ENCODE data around the gene LDAH. TPM values are rescaled to one million over a fixed set of nuclear protein-coding genes. Genes with fewer than 3 reads are reported as not detected.

LDAH gene
- total RNA-seq, 1 experiment from 2014 or later = 15.2 TPM

DNA sequence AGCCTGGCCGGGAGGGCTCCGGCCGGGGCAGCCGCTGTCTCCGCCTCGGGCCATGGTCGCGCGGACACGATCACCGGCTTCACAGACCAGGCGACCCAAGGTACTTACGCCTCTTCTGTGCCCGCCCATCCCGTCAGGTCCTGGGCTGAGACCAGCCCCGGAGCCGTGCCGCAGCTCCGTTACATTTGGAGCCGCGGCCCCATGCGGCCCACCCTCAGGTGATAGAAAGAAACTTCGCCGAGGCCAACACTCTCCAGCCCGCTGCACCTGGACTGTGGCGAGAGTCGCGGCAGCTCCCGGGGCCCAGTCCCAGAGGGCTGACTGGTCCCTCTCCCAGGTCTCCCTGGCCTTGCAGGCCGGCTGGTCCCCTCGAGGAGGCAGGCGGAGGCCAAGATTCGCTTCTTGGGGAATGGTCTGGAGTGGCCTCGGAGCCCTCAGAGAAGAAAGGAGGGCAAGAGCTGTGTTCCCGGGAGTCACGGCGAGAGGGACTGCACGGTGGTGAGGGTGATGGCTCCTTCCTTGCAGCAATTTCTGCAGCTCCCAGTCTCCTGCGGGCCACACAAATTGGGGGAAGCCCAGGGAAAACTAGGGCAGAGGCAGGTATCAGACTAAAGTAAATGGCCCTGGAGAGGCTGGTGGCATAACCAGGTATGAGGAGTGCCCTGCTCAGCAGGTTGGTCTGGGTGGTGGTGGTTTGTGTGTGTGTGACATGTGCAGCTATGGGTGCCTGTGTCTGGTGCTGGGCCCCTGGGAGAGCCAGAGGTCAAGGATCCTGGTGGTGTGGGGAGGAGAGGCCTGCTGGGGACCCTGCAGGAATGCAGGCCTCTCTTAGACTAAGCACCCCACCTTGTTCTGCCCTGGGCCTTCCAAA lies 155.1 kb downstream of the LDAH start:
- H3K4me1 Mint-ChIP-seq = peaks cover 21 to 58% of the 10 kb centered on the region in 2 experiments
- H4K8ac ChIP-seq (replicated peaks; ENCODE audit: insufficient read length, low read depth, low read length) = no peak overlapping the region
- H3K4me3 Mint-ChIP-seq = peak overlapping the region; percentile 44 to 71
- peak overlapping the region; percentile 41 for H3K4me2 ChIP-seq (ENCODE audit: insufficient read depth, insufficient read length, low read length)
- H3K9me3 Mint-ChIP-seq = peaks cover 2 to 3% of the 10 kb centered on the region in 2 experiments; a peak in 2 of 5 replicates
- no peak overlapping the region for H2BK5ac ChIP-seq (ENCODE audit: insufficient read length, low read length)
- H2AK5ac ChIP-seq (ENCODE audit: insufficient read length, low read length) = no peak overlapping the region
- H3K4ac ChIP-seq (ENCODE audit: low read depth, low read length) = no peak overlapping the region
- no peak overlapping the region for H3K23ac ChIP-seq (ENCODE audit: insufficient read length, low read depth, low read length)
- no peak for DNase-seq
- H3K27me3 ChIP-seq (ENCODE audit: insufficient read depth, low read length) = peaks cover 92% of the 10 kb centered on the region
- no peak overlapping the region for H3K14ac ChIP-seq (ENCODE audit: insufficient read depth, low read length)
- no peak overlapping the region for H3T11ph ChIP-seq (ENCODE audit: low read length)
- TF ChIP-seq CTCF (conservative IDR thresholded peaks at IDR 0.05) = no peak
- H3K27me3 Mint-ChIP-seq (ENCODE audit: low read depth) = peaks cover 96% of the 10 kb centered on the region
- no peak overlapping the region for H3K56ac ChIP-seq (ENCODE audit: insufficient read length, low read depth, low read length)
- H4K20me1 ChIP-seq (ENCODE audit: control insufficient read depth, insufficient read depth, insufficient read length) = no peaks in the 10 kb centered on the region
- H2BK20ac ChIP-seq (ENCODE audit: low read depth, low read length, poor library complexity, severe bottlenecking) = no peak overlapping the region
- H2AFZ ChIP-seq (ENCODE audit: low read length) = no peak overlapping the region
- H2BK15ac ChIP-seq (ENCODE audit: low read depth, low read length) = no peak overlapping the region
- peaks cover 18% of the 10 kb centered on the region for H3K23me2 ChIP-seq (ENCODE audit: insufficient read length, low read depth, low read length, poor library complexity, severe bottlenecking)
- no peaks in the 10 kb centered on the region for H3K79me1 ChIP-seq (ENCODE audit: insufficient read depth, low read depth, low read length, poor library complexity, severe bottlenecking)
- H3K9ac ChIP-seq (ENCODE audit: extremely low read depth, insufficient read length, low read length) = no peak overlapping the region
- peaks cover 3% of the 10 kb centered on the region; the same call in 1 of the 2 replicates for H3K4me1 ChIP-seq (ENCODE audit: insufficient read depth, low read length)
- H3K79me2 ChIP-seq (ENCODE audit: insufficient read depth, low read length) = no peaks in the 10 kb centered on the region
- no peak overlapping the region for H3K27ac ChIP-seq (ENCODE audit: insufficient read length, low read depth, low read length)
- no peak overlapping the region for H2BK12ac ChIP-seq (ENCODE audit: insufficient read length, low read depth, low read length)
- peak overlapping the region in 1 of 3 experiments; percentile 70; a peak in 2 of 7 replicates for H3K27ac Mint-ChIP-seq
- H4K5ac ChIP-seq (ENCODE audit: insufficient read length, low read depth, low read length) = no peak overlapping the region
- H2BK120ac ChIP-seq (ENCODE audit: low read depth, low read length, poor library complexity, severe bottlenecking) = no peak overlapping the region
- H3K36me3 Mint-ChIP-seq (ENCODE audit: insufficient read depth in 1 of 3, low read depth in 3 of 3) = peaks cover 0 to 2% (median 0%) of the 10 kb centered on the region in 3 experiments; a peak in 1 of 7 replicates
- H3K18ac ChIP-seq (ENCODE audit: insufficient read length, low read depth, low read length) = no peak overlapping the region
- H4K91ac ChIP-seq (ENCODE audit: insufficient read length, low read depth, low read length) = no peak overlapping the region
- no peaks in the 10 kb centered on the region for H3K9me3 ChIP-seq (ENCODE audit: control insufficient read depth, low read depth, low read length)
- WGBS (ENCODE audit: extremely low coverage, insufficient read length, low lambda C conversion rate) = no CpG with 5 or more reads among the region's 39 CpGs
